SK-N-SH treated with all-trans-retinoic acid at 6 μM for 48 hours (cell line): ENCODE data around the gene CLCN7.

Experiments
- CSDC2 ChIP-seq: fragments of 250-450 bp; sonication (Bioruptor Pico); IDR thresholded peaks from 2 replicates; pipeline ENCODE4 v1.5.0; 2020; ENCODE audit warnings: mild to moderate bottlenecking, moderate library complexity
- ISL1 ChIP-seq: fragments of 250-450 bp; sonication (Bioruptor Pico); IDR thresholded peaks from 2 replicates; pipeline ENCODE4 v2.1.2; 2022; ENCODE audit warnings: mild to moderate bottlenecking, moderate library complexity
- OSR1 ChIP-seq: fragments of 250-450 bp; sonication (Bioruptor Pico); IDR thresholded peaks from 2 replicates; pipeline ENCODE4 v1.8.0; 2022; ENCODE audit warnings: moderate library complexity, mild to moderate bottlenecking, inconsistent platforms
- PPARA ChIP-seq: fragments of 250-450 bp; sonication (Bioruptor Pico); IDR thresholded peaks from 2 replicates; pipeline ENCODE4 v1.5.0; 2020; ENCODE audit warnings: mild to moderate bottlenecking, borderline replicate concordance
- RARB ChIP-seq: fragments of 250-450 bp; sonication (Bioruptor Pico); IDR thresholded peaks from 2 replicates; pipeline ENCODE4 v1.8.0; 2021; ENCODE audit warnings: mild to moderate bottlenecking, moderate library complexity
- TCF4 ChIP-seq: fragments of 250-450 bp; sonication (Bioruptor Pico); IDR thresholded peaks from 2 replicates; pipeline ENCODE4 v1.8.0; 2021; ENCODE audit warnings: mild to moderate bottlenecking, moderate library complexity, borderline replicate concordance
- TOX ChIP-seq: fragments of 250-450 bp; sonication (Bioruptor Pico); IDR thresholded peaks from 2 replicates; pipeline ENCODE4 v1.8.0; 2021; ENCODE audit warnings: mild to moderate bottlenecking, moderate library complexity, borderline replicate concordance
- ZFP3 ChIP-seq: fragments of 250-450 bp; sonication (Bioruptor Pico); IDR thresholded peaks from 2 replicates; pipeline ENCODE4 v1.5.0; 2020; ENCODE audit warnings: mild to moderate bottlenecking, moderate library complexity
- ZFP30 ChIP-seq: fragments of 450-650 bp; formaldehyde crosslinking; IDR thresholded peaks from 2 replicates; pipeline ENCODE4 v1.5.0; 2022; ENCODE audit warnings: mild to moderate bottlenecking, moderate library complexity
- ZNF565 ChIP-seq: fragments of 450-650 bp; formaldehyde crosslinking; conservative IDR thresholded peaks from 2 replicates; pipeline ENCODE4 v1.5.0; 2020; ENCODE audit warnings: low read depth, mild to moderate bottlenecking, moderate library complexity
- ZNF70 ChIP-seq: fragments of 450-650 bp; formaldehyde crosslinking; IDR thresholded peaks from 2 replicates; pipeline ENCODE4 v1.5.0; 2020; ENCODE audit warnings: mild to moderate bottlenecking, moderate library complexity
- TF ChIP-seq, protein P1 (sequence below): fragments of 250-450 bp; sonication (Bioruptor Pico); IDR thresholded peaks from 2 replicates; pipeline ENCODE4 v1.5.1; 2020; ENCODE audit warnings: low read depth, mild to moderate bottlenecking, moderate library complexity
- TF ChIP-seq, protein P2 (sequence below): fragments of 250-450 bp; sonication (Bioruptor Pico); IDR thresholded peaks from 2 replicates; pipeline ENCODE4 v1.8.0; 2021; ENCODE audit warnings: low read depth, mild to moderate bottlenecking, moderate library complexity, borderline replicate concordance

DNA sequence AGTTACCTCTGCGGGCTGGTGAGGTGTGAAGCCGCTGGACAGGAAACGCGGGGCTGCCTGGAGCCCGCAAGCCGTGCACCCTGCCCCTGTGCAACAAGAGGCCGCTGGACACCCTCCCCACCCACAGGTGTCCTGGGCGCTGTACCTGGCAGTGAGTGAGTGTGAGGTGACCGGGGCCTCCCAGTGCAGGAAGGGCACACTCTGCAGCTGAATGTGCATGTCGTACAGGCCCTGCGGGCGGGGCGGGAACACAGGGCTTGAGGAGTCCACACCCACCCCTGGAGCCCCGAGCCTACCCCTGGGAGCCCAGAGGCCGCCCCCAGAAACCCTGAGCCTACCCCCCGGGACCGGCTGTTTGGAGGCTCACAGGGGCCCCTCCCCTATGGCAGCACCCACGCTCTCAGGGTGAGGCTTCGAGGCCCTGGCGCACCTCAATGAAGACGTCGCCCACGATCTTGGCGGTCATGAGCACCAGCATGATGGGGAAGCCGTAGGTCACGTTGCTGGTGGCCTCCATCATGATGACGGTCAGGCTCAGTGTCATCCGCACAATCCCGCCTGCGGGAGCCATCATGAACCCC lies 26.2 kb downstream of the CLCN7 start:
- no peak for TF ChIP-seq RARB (CRISPR knock-in tag)
- no peak for TF ChIP-seq ZFP30
- TF ChIP-seq ISL1 (CRISPR knock-in tag), result no peak
- TF ChIP-seq CSDC2, result no peak
- TF ChIP-seq, protein P1, sequence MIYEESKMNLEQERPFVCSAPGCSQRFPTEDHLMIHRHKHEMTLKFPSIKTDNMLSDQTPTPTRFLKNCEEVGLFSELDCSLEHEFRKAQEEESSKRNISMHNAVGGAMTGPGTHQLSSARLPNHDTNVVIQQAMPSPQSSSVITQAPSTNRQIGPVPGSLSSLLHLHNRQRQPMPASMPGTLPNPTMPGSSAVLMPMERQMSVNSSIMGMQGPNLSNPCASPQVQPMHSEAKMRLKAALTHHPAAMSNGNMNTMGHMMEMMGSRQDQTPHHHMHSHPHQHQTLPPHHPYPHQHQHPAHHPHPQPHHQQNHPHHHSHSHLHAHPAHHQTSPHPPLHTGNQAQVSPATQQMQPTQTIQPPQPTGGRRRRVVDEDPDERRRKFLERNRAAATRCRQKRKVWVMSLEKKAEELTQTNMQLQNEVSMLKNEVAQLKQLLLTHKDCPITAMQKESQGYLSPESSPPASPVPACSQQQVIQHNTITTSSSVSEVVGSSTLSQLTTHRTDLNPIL (CRISPR knock-in tag), result no peak
- TF ChIP-seq OSR1 (CRISPR knock-in tag), result no peak
- no peak for TF ChIP-seq ZFP3 (CRISPR knock-in tag)
- no peak for TF ChIP-seq ZNF70 (CRISPR knock-in tag)
- TF ChIP-seq ZNF565 (CRISPR knock-in tag), result no peak
- TF ChIP-seq TCF4 (CRISPR knock-in tag), result no peak
- no peak for TF ChIP-seq PPARA (CRISPR knock-in tag)
- TF ChIP-seq, protein P2, sequence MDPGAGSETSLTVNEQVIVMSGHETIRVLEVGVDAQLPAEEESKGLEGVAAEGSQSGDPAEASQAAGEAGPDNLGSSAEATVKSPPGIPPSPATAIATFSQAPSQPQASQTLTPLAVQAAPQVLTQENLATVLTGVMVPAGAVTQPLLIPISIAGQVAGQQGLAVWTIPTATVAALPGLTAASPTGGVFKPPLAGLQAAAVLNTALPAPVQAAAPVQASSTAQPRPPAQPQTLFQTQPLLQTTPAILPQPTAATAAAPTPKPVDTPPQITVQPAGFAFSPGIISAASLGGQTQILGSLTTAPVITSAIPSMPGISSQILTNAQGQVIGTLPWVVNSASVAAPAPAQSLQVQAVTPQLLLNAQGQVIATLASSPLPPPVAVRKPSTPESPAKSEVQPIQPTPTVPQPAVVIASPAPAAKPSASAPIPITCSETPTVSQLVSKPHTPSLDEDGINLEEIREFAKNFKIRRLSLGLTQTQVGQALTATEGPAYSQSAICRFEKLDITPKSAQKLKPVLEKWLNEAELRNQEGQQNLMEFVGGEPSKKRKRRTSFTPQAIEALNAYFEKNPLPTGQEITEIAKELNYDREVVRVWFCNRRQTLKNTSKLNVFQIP, result no peak
- no peak for TF ChIP-seq TOX (CRISPR knock-in tag)
